Bronchial epithelial cell (primary cell): ENCODE measurements around the gene ISG15. TPM values are rescaled to one million over a fixed set of nuclear protein-coding genes. Genes with fewer than 3 reads are reported as not detected.

Source experiments
- DNase-seq: peaks from one replicate; pipeline ENCODE4 v3.0.0-alpha.2; 2010; ENCODE audit warnings: low read depth
- FAIRE-seq: peaks from 2 replicates; lab custom pipeline; 2011; peaks lifted over from hg19 to GRCh38; lab: Jason Lieb, UNC
- H3K27me3 ChIP-seq: 2 replicates; pipeline ENCODE4 v1.5.1; 2011; ENCODE audit warnings: low read length; ENCODE audit not compliant: control insufficient read depth, insufficient read depth
- H3K36me3 ChIP-seq: 2 replicates; pipeline ENCODE4 v1.5.1; 2011; ENCODE audit warnings: low read length; ENCODE audit not compliant: control insufficient read depth, insufficient read depth
- H3K4me3 ChIP-seq: 2 replicates; pipeline ENCODE4 v1.5.1; 2011; ENCODE audit warnings: mild to moderate bottlenecking, low read depth, low read length, control low read depth
- CTCF ChIP-seq: IDR thresholded peaks from 2 replicates; pipeline ENCODE4 v1.5.1; 2011; ENCODE audit warnings: mild to moderate bottlenecking, moderate library complexity, low read length, control low read depth, inconsistent platforms; ENCODE audit not compliant: insufficient read depth, severe bottlenecking
- total RNA-seq: library from RNA; depleted of rRNA; stranded (reverse); fragments of >200 nt; gene quantifications from 2 replicates; pipeline ENCODE4 v1.2.1, GENCODE V29; 2014

Gene ISG15
- total RNA-seq, 1 donor from 2014 or later = 18.2 TPM

GRCh38 chr1:970973-971730, 42.1 kb upstream of the ISG15 start:
- H3K27me3 ChIP-seq = no peaks in the 10 kb centered on the region
- DNase-seq = peak; percentile 33
- no peak for FAIRE-seq
- TF ChIP-seq CTCF = no peak
- no peak overlapping the region for H3K4me3 ChIP-seq
- H3K36me3 ChIP-seq = peaks cover 11% of the 10 kb centered on the region

DNA sequence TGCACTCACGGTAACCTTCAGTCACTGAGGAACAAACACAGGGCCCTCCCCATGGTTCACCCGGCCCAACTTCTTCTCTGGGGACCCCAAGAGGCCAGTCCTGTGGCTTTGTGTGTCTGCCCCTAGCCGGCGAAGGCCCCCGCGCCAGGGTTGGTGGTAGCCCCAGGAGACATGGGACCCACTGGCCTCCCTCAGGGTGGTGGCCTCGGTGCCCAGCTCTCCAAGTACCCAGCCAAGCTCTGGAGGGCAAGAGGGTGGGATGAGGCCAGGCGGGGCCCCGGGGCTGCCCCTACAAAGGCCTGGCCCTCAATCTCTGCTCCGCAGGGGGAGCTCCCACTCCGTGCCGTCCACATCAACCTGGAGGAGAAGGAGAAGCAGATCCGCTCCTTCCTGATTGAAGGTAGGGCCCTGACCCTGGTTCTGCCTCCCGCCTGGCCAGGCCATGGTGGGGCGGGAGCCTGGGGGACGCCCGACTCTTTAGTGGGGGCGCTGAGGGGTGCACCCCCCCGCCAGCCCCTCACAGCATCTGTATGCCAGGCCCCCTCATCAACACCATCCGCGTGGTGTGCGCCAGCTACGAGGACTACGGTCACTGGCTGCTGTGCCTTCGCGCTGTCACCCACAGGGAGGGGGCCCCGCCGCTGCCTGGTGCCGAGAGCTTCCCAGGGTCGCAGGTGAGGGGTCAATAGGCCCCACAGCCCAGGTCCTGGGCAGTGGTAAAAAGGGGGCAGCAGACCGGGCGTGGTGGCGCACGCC, 41.4 kb upstream of the ISG15 start:
- FAIRE-seq (no peak), DNase-seq (no peak)
- TF ChIP-seq CTCF = no peak
- no peak overlapping the region for H3K4me3 ChIP-seq
- peaks cover 11% of the 10 kb centered on the region for H3K36me3 ChIP-seq
- no peaks in the 10 kb centered on the region for H3K27me3 ChIP-seq

- H3K36me3 ChIP-seq = peaks cover 10% of the 10 kb centered on the region
- H3K4me3 ChIP-seq = no peak overlapping the region
- no peaks in the 10 kb centered on the region for H3K27me3 ChIP-seq
- no peak for FAIRE-seq
- no peak for TF ChIP-seq CTCF
- DNase-seq = no peak
Measured at GRCh38 chr1:972726-973458, 40.4 kb upstream of the ISG15 start.

DNA sequence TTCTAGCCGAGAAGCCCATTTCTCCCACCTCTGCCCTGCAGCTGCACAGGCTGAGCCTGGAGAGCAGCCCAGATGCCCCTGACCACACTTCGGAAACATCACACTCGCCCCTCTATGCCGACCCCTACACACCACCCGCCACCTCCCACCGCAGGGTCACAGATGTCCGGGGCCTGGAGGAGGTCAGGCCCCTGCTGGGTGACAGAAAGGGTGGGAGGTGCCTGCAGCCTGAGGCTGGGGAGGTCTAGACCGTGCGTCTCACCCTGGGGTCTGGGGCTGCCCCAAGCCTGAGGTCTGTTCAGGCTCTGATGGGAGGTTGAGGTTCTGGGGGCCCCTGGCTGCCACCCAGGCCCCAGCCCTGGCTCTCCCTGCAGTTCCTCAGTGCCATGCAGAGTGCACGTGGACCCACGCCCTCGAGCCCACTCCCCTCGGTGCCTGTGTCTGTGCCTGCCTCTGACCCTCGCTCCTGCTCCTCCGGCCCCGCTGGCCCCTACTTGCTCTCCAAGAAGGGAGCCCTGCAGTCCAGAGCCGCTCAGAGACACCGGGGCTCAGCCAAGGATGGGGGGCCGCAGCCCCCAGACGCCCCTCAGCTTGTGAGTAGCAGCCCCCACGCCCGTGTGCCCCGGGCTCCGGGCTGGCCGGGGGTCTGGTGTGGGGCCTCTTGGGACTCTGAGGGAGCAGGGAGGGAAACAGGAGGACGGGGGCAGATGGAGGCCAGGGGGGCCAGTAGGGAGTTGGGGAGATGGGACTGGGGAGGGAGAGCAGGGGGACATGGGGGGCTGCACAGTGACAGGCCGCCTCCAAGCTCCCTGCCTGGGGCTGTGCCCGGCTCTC, 39.6 kb upstream of the ISG15 start:
- H3K27me3 ChIP-seq = no peaks in the 10 kb centered on the region
- H3K36me3 ChIP-seq = peaks cover 10% of the 10 kb centered on the region
- H3K4me3 ChIP-seq = no peak overlapping the region
- FAIRE-seq (no peak), DNase-seq (no peak)
- no peak for TF ChIP-seq CTCF

GRCh38 chr1:974293-974640, 39.0 kb upstream of the ISG15 start:
- Histone ChIP-seq H3K36me3 (peaks cover 10% of the 10 kb centered on the region), H3K4me3 (no peak overlapping the region), H3K27me3 (no peaks in the 10 kb centered on the region)
- TF ChIP-seq CTCF = no peak
- DNase-seq (no peak), FAIRE-seq (no peak)
